GM12878 (cell line): ENCODE data around the gene SPTLC2. TPM values are rescaled to one million over a fixed set of nuclear protein-coding genes. Genes with fewer than 3 reads are reported as not detected.

ENCODE experiments used
- ATAC-seq: fragments of 200-7000 bp; cut with Tn5 transposase; 3 replicates; pipeline ENCODE4 v1.9.1; 2020; ENCODE audit warnings: mild to moderate bottlenecking, moderate library complexity
- BruUV-seq: library from RNA; stranded (reverse); fragments of 400-500 nt; replicated peaks from 2 replicates; lab custom pipeline; 2021; lab: Mats Ljungman, UMichigan
- CTCF ChIA-PET: fragments of 300-600 bp; sonication (Branson Sonifier 250); formaldehyde crosslinking; extraction: SDS; loops from one replicate; lab custom pipeline; 2021; ENCODE audit warnings: inconsistent platforms; lab: Yijun Ruan, JAX
- POLR2A ChIA-PET: fragments of 350-600 bp; formaldehyde crosslinking; extraction: SDS; loops from one replicate; lab custom pipeline; 2021; ENCODE audit warnings: inconsistent platforms; lab: Charles Lee
- RAD21 ChIA-PET: fragments of 300-600 bp; sonication (Branson Sonifier 250); formaldehyde crosslinking; loops from one replicate; lab custom pipeline; 2023; ENCODE audit warnings: antibody characterized with exemption; ENCODE audit not compliant: unreplicated experiment; lab: Charles Lee
- SMC1A ChIA-PET: fragments of 300-600 bp; sonication (Branson Sonifier 250); formaldehyde crosslinking; loops from one replicate; lab custom pipeline; 2023; ENCODE audit not compliant: unreplicated experiment, uncharacterized antibody; lab: Charles Lee
- DNase-seq: peaks from one replicate; pipeline ENCODE4 v3.0.0-alpha.2; 2011; ENCODE audit warnings: low read depth, low spot score
- FAIRE-seq: peaks from 3 replicates; lab custom pipeline; 2011; peaks lifted over from hg19 to GRCh38; lab: Jason Lieb, UNC
- H2AFZ ChIP-seq: 2 replicates; pipeline ENCODE4 v1.6.0; 2011; ENCODE audit warnings: low read depth, low read length, control low read depth; ENCODE audit not compliant: control insufficient read depth
- H3K27ac ChIP-seq: 2 replicates; pipeline ENCODE4 v1.5.1; 2011; ENCODE audit warnings: control low read depth; ENCODE audit not compliant: control insufficient read depth, insufficient read depth
- H3K27me3 ChIP-seq, 2 experiments: replicated peaks in 1 of 2; 2 replicates each; pipeline versions ENCODE4 v1.6.0 to v1.6.1; 2011; ENCODE audit warnings: low read length in 1 of 2; ENCODE audit not compliant: control insufficient read depth in 2 of 2, insufficient read depth in 2 of 2
- H3K36me3 ChIP-seq, 2 experiments: 2 replicates each; pipeline ENCODE4 v1.5.1; 2011; ENCODE audit warnings: low read length in 1 of 2; ENCODE audit not compliant: control insufficient read depth in 2 of 2, insufficient read depth in 2 of 2
- H3K4me1 ChIP-seq: 2 replicates; pipeline ENCODE4 v1.6.1; 2011; ENCODE audit warnings: mild to moderate bottlenecking, low read length, moderate library complexity, mixed read lengths; ENCODE audit not compliant: control insufficient read depth, insufficient read depth
- H3K4me2 ChIP-seq: 2 replicates; pipeline ENCODE4 v1.6.0; 2011; ENCODE audit warnings: control low read depth; ENCODE audit not compliant: control insufficient read depth, insufficient read depth
- H3K4me3 ChIP-seq: fragments of 200-600 bp; sonication (generic); 2 replicates; pipeline ENCODE4 v1.5.1; 2016
- H3K79me2 ChIP-seq: 2 replicates; pipeline ENCODE4 v1.6.0; 2011; ENCODE audit warnings: low read length; ENCODE audit not compliant: control insufficient read depth, insufficient read depth
- H3K9ac ChIP-seq: 2 replicates; pipeline ENCODE4 v1.8.0; 2011; ENCODE audit warnings: low read length, control low read depth, mixed read lengths; ENCODE audit not compliant: control insufficient read depth, insufficient read depth
- H3K9me3 ChIP-seq: replicated peaks from 3 replicates; pipeline ENCODE4 v1.5.1; 2011; ENCODE audit warnings: mild to moderate bottlenecking, low read length; ENCODE audit not compliant: control insufficient read depth, insufficient read depth
- H4K20me1 ChIP-seq: 2 replicates; pipeline ENCODE4 v1.6.0; 2011; ENCODE audit not compliant: control insufficient read depth, insufficient read depth
- BCLAF1 ChIP-seq: fragments of 450-650 bp; IDR thresholded peaks from 2 replicates; pipeline ENCODE4 v1.6.1; 2017; ENCODE audit warnings: antibody characterized with exemption, mild to moderate bottlenecking, moderate library complexity
- CBFB ChIP-seq: IDR thresholded peaks from 2 replicates; pipeline ENCODE4 v1.6.1; 2016; ENCODE audit warnings: antibody characterized with exemption, low read depth
- KDM1A ChIP-seq: fragments of 200-600 bp; sonication (generic); IDR thresholded peaks from 2 replicates; pipeline ENCODE4 v1.6.1; 2016; ENCODE audit warnings: borderline replicate concordance
- LARP7 ChIP-seq: fragments of 450-650 bp; IDR thresholded peaks from 2 replicates; pipeline ENCODE4 v1.6.1; 2017; ENCODE audit warnings: mild to moderate bottlenecking
- MAX ChIP-seq: IDR thresholded peaks from 2 replicates; pipeline ENCODE4 v1.6.1; 2012; ENCODE audit warnings: low read depth, low read length, improper control_type of control experiment
- MYC ChIP-seq: IDR thresholded peaks from 2 replicates; pipeline ENCODE4 v1.6.1; 2011; ENCODE audit warnings: mild to moderate bottlenecking, low read length, moderate library complexity, inconsistent platforms; ENCODE audit not compliant: insufficient read depth, insufficient replicate concordance, insufficient read length, severe bottlenecking
- NFIC ChIP-seq: IDR thresholded peaks from 2 replicates; pipeline ENCODE4 v1.6.1; 2012; ENCODE audit warnings: low read depth, mild to moderate bottlenecking, inconsistent platforms, low read length, moderate library complexity
- NR2C2 ChIP-seq: IDR thresholded peaks from 2 replicates; pipeline ENCODE4 v1.6.1; 2011; ENCODE audit warnings: borderline replicate concordance, low read depth; ENCODE audit not compliant: control insufficient read depth, insufficient read length
- RBBP5 ChIP-seq: fragments of 200-600 bp; sonication (generic); conservative IDR thresholded peaks from 2 replicates; pipeline ENCODE4 v1.6.1; 2016
- SIN3A ChIP-seq: IDR thresholded peaks from 2 replicates; pipeline ENCODE4 v1.6.1; 2012; ENCODE audit warnings: low read depth, low read length, improper control_type of control experiment
- SREBF1 ChIP-seq: IDR thresholded peaks from 2 replicates; pipeline ENCODE4 v1.6.1; 2012; ENCODE audit warnings: mild to moderate bottlenecking, low read length
- ZBTB11 ChIP-seq: fragments of 450-650 bp; formaldehyde crosslinking; IDR thresholded peaks from 2 replicates; pipeline ENCODE4 v1.5.0; 2022; ENCODE audit warnings: mild to moderate bottlenecking, missing genetic modification characterization
- ZBTB40 ChIP-seq: fragments of 450-650 bp; IDR thresholded peaks from 2 replicates; pipeline ENCODE4 v1.6.1; 2016; ENCODE audit warnings: mild to moderate bottlenecking, moderate library complexity, borderline replicate concordance
- ZNF384 ChIP-seq: IDR thresholded peaks from 2 replicates; pipeline ENCODE4 v1.6.1; 2012; ENCODE audit warnings: low read depth, mild to moderate bottlenecking, low read length, improper control_type of control experiment, borderline replicate concordance
- ZNF622 ChIP-seq: fragments of 450-650 bp; IDR thresholded peaks from 2 replicates; pipeline ENCODE4 v1.6.1; 2017; ENCODE audit warnings: mild to moderate bottlenecking, inconsistent platforms
- WGBS: methylation state at CpG from one replicate; pipeline ENCODE4 v1.1.6; 2016; ENCODE audit warnings: low lambda C conversion rate; ENCODE audit not compliant: insufficient replicate concordance, insufficient coverage; ENCODE audit errors: missing lambda C conversion rate; 5-methylcytosine and 5-hydroxymethylcytosine counted together
- in situ Hi-C: fragments of 300-500 bp; cut with MboI; formaldehyde crosslinking; loops from 9 replicates; pipeline ENCODE4 v1.14.3; 2018; ENCODE audit warnings: mixed read lengths
- intact Hi-C: fragments of 100-400 bp; cut with micrococcal nuclease; formaldehyde crosslinking; loops from one replicate; pipeline ENCODE4 v1.14.2; 2022; ENCODE audit not compliant: unreplicated experiment
- polyA plus RNA-seq, 11 experiments: library from polyadenylated mRNA; depleted of rRNA in 4 of 11; unstranded in 6 of 11; stranded (reverse) in 5 of 11; fragments of >200 nt; fragmentation: Nextera tagmentation in 4 of 11; fragmentation: Illumina TruSeq in 1 of 11; extraction: Ambion mirVana in 4 of 11; extraction: Trizol in 1 of 11; gene quantifications; 1 replicate in 1 of 11; 2 replicates in 10 of 11; pipeline versions ENCODE4 v1.2.1 to v1.2.3, GENCODE V29; 2011 to 2016; ENCODE audit warnings: inconsistent platforms in 2 of 11, missing spikeins in 2 of 11, low read depth in 1 of 11
- total RNA-seq, 4 experiments: library from RNA; depleted of rRNA in 3 of 4; stranded (reverse); fragments of >200 nt in 3 of 4; fragmentation: Illumina TruSeq in 1 of 4; extraction: Trizol in 1 of 4; gene quantifications; 2 replicates each; pipeline versions ENCODE4 v1.2.1 to v1.2.3, GENCODE V29; 2013 to 2021

SPTLC2 gene
- total and polyA plus RNA-seq, 10 of the 15 experiments (the other 5 are each of a cell fraction or from before 2014, with no cell fraction given): 6.9 to 35.1 (median 19.7) TPM

GRCh38 chr14:77625360-77625759 is 8.9 kb upstream of the SPTLC2 start:
- ChIA-PET SMC1A (interaction anchor here (1.6 kb wide), 1 partner anchor 10 kb away, joined by 3 read pairs; no protein-coding TSS in a partner anchor), RAD21 (no interaction called here), POLR2A (no interaction called here), CTCF (no interaction called here)
- DNase-seq (no peak), FAIRE-seq (no peak), ATAC-seq (no peak)
- no peaks in the 10 kb centered on the region for H3K9me3 ChIP-seq
- no peaks in the 10 kb centered on the region for H3K27me3 ChIP-seq
- H2AFZ ChIP-seq: no peak overlapping the region
- H3K4me1 ChIP-seq: no peaks in the 10 kb centered on the region
- no peaks in the 10 kb centered on the region for H4K20me1 ChIP-seq
- in situ Hi-C loops: no loop called here
- intact Hi-C loops: no loop called here
- BruUV-seq: no TSS peak
- no peak overlapping the region for H3K27ac ChIP-seq
- H3K36me3 ChIP-seq: no peaks in the 10 kb centered on the region
- no peak overlapping the region for H3K4me2 ChIP-seq
- no peak overlapping the region for H3K4me3 ChIP-seq
- H3K9ac ChIP-seq: no peak overlapping the region
- H3K79me2 ChIP-seq: no peaks in the 10 kb centered on the region
- no peak for TF ChIP-seq BCLAF1
- TF ChIP-seq KDM1A: no peak
- no peak for TF ChIP-seq RBBP5
- TF ChIP-seq SREBF1: no peak
- no peak for TF ChIP-seq NR2C2
- no peak for TF ChIP-seq MAX
- no peak for TF ChIP-seq MYC
- no peak for TF ChIP-seq ZNF384
- no peak for TF ChIP-seq LARP7
- TF ChIP-seq SIN3A: no peak
- no peak for TF ChIP-seq ZBTB11 (CRISPR knock-in tag)
- no peak for TF ChIP-seq NFIC
- TF ChIP-seq ZNF622: no peak
- no peak for TF ChIP-seq ZBTB40
- TF ChIP-seq CBFB: no peak
- WGBS: 44% methylated on average over 3 of the region's 3 CpGs
